SU-DHL-6 (cell line): ENCODE data around the gene PPP2R5C.

ENCODE experiments used
- CTCF ChIP-seq: fragments of 200-600 bp; sonication (generic); IDR thresholded peaks from one replicate; pipeline ENCODE4 v1.5.1; 2017; ENCODE audit warnings: antibody characterized with exemption, mild to moderate bottlenecking, low read length, moderate library complexity; ENCODE audit not compliant: insufficient read depth, poor library complexity, severe bottlenecking
- EZH2phosphoT487 ChIP-seq: fragments of 200-600 bp; sonication (generic), shearing (Covaris generic); conservative IDR thresholded peaks from 2 replicates; pipeline ENCODE4 v1.6.1; 2018; ENCODE audit warnings: mild to moderate bottlenecking, antibody characterized with exemption, low read length, moderate library complexity, mixed read lengths

- TF ChIP-seq CTCF (no peak), EZH2phosphoT487 (no peak)
Measured at GRCh38 chr14:101757064-101757838, 4.3 kb upstream of the PPP2R5C start.
